ENCODE measurements around the gene ORM2.
"Not testable (repeated sequence)": the region's sequence is repeated elsewhere in the genome, so short reads cannot be mapped to it uniquely, and the experiment has no call there.

The ORM2 gene

DNA sequence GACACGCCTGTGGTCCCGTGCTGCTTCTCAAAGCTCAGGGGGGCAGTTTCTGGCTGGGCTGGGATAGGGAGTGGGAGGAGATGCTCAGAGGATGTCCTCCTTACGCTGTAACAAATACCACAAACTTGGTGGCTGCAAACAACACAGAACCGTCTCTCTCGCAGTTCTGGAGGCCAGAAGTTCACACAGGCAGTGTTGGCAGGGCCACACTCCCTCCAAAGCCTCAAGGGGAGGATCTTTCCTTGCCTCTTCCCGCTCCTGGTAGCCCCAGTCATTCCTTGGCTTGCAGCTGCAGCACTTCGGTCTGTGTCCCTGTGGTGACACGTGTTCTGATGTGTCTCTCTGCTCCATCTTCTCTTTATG is 17.2 kb upstream of the ORM2 start:
- DNase-seq (ENCODE audit: insufficient read length, low spot score) (no peak), FAIRE-seq (no peak)
- TF ChIP-seq POLR2A (IDR thresholded peaks at IDR 0.05; ENCODE audit: low read depth, low read length), result no peak
- TF ChIP-seq SPI1 (IDR thresholded peaks at IDR 0.05; ENCODE audit: low read depth, low read length), result no peak
- no peak for TF ChIP-seq POU2F2 (IDR thresholded peaks at IDR 0.05; ENCODE audit: low read depth, low read length)
- TF ChIP-seq PAX5 (IDR thresholded peaks at IDR 0.05; ENCODE audit: insufficient read depth, low read length, severe bottlenecking), result no peak
- no peak for TF ChIP-seq TAF1 (IDR thresholded peaks at IDR 0.05; ENCODE audit: low read depth, low read length)
- no peak for TF ChIP-seq POLR2AphosphoS5 (IDR thresholded peaks at IDR 0.05; ENCODE audit: low read depth, low read length)

GRCh38 chr9:114313186-114313585 is 16.5 kb upstream of the ORM2 start:
- DNase-seq (ENCODE audit: insufficient read length, low spot score) (no peak), FAIRE-seq (no peak)
- TF ChIP-seq SPI1 (IDR thresholded peaks at IDR 0.05; ENCODE audit: low read depth, low read length) (no peak), POLR2A (IDR thresholded peaks at IDR 0.05; ENCODE audit: low read depth, low read length) (no peak)

DNA sequence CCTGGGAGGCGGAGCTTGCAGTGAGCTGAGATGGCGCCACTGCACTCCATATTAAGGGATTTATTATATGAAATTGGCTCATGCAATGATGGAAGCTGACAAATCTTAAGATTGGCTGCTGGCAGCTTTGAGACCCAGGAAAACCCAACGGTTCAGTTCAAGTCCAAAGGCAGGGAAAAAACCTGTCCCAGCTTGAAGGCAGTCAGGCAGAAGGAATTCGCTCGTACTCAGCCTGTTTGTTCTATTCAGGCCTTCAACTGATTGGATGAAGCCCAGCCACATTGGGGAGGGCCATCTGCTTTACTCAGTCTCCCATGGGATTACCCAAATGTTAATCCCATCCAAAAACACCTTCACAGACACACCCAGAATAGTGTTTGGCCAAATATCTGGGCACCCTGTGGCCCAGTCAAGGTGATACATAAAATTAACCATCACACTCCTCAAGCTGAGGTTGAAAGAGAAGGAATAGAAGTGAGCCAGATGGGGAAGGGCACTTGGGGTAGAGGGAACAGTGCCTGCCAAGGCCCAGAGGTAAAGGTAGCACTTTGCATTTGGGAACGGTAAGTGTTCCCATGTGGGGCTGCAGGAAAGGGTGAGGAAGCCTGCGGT is 15.3 kb upstream of the ORM2 start:
- DNase-seq (ENCODE audit: insufficient read length, low spot score) (no peak), FAIRE-seq (no peak)
- TF ChIP-seq POLR2A (IDR thresholded peaks at IDR 0.05; ENCODE audit: low read depth, low read length) (no peak), POU2F2 (IDR thresholded peaks at IDR 0.05; ENCODE audit: low read depth, low read length) (no peak)

GRCh38 chr9:114314881-114315722 is 14.6 kb upstream of the ORM2 start:
- no peak for DNase-seq (ENCODE audit: insufficient read length, low spot score)
- no peak for FAIRE-seq
- TF ChIP-seq POU2F2 (IDR thresholded peaks at IDR 0.05; ENCODE audit: low read depth, low read length) (no peak), TAF1 (IDR thresholded peaks at IDR 0.05; ENCODE audit: low read depth, low read length) (no peak), SPI1 (IDR thresholded peaks at IDR 0.05; ENCODE audit: low read depth, low read length) (no peak), POLR2A (IDR thresholded peaks at IDR 0.05; ENCODE audit: low read depth, low read length) (no peak), POLR2AphosphoS5 (IDR thresholded peaks at IDR 0.05; ENCODE audit: low read depth, low read length) (no peak), PAX5 (IDR thresholded peaks at IDR 0.05; ENCODE audit: insufficient read depth, low read length, severe bottlenecking) (no peak)

DNA sequence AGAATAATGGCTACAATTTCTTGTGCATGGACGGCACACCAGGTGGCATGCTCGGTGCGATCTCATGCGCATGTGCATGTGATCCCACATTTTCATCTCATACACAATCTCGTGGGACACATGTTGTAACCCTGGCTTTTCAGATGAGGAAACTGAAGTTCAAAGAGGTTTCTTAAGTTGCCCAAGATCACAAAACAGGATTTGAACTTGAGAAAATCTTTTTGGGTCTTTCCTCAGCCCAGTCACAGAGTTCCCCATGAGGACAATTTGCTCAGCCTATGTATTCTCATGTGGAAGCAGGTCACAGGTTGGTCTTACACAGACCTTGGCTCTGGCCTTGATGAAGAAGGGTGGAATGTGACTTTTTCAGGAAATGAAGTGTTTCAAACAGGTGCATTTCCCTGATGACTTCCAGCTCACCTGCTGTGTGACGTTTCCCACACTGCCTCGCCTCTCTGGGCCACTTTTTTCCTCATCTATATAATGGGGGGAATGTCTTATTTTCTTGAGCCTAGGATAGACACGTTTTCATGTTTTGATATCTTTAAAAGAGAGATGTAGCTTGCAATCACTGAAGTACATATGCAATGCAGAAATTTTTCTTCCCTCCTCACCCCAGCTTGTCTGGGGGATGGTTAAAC is 13.8 kb upstream of the ORM2 start:
- DNase-seq (ENCODE audit: insufficient read length, low spot score) (no peak), FAIRE-seq (no peak)
- TF ChIP-seq POU2F2 (IDR thresholded peaks at IDR 0.05; ENCODE audit: low read depth, low read length) (no peak), SPI1 (IDR thresholded peaks at IDR 0.05; ENCODE audit: low read depth, low read length) (no peak), PAX5 (IDR thresholded peaks at IDR 0.05; ENCODE audit: insufficient read depth, low read length, severe bottlenecking) (no peak), POLR2A (IDR thresholded peaks at IDR 0.05; ENCODE audit: low read depth, low read length) (no peak), POLR2AphosphoS5 (IDR thresholded peaks at IDR 0.05; ENCODE audit: low read depth, low read length) (no peak), TAF1 (IDR thresholded peaks at IDR 0.05; ENCODE audit: low read depth, low read length) (no peak)

DNA sequence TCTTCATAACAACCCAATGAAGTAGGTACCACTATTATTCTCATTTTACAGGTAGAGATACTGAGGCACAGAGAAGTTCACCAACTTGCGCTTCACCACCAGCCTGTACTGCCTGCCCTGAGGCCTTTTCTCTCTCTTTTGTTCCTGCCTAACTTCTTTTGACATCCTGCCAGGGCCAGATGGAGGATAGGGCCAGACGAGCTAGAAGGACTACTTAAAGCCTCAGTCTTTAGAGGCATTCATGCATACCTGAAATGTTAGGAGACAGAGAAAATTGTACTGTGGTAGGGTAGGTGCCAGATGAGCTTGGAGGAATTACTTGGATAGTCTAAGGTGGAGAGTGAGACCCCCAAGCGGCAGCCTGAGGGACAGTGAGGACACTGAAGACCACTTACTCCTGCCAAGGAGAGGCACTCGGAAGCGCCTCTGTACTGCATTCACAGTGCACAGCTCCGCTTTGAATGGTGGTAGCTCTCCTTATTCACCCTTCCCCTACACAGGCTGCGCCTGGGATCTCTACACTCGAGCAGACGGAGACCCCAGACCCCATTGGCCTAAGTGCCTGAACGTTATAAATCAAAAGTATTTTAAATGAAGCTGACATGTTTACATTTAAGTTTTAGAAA is 13.0 kb upstream of the ORM2 start:
- TF ChIP-seq POLR2A (IDR thresholded peaks at IDR 0.05; ENCODE audit: low read depth, low read length), result no peak
- no peak for TF ChIP-seq POU2F2 (IDR thresholded peaks at IDR 0.05; ENCODE audit: low read depth, low read length)
- no peak for TF ChIP-seq TAF1 (IDR thresholded peaks at IDR 0.05; ENCODE audit: low read depth, low read length)
- TF ChIP-seq POLR2AphosphoS5 (IDR thresholded peaks at IDR 0.05; ENCODE audit: low read depth, low read length), result no peak
- TF ChIP-seq SPI1 (IDR thresholded peaks at IDR 0.05; ENCODE audit: low read depth, low read length), result no peak
- no peak for TF ChIP-seq PAX5 (IDR thresholded peaks at IDR 0.05; ENCODE audit: insufficient read depth, low read length, severe bottlenecking)
- FAIRE-seq (no peak), DNase-seq (ENCODE audit: insufficient read length, low spot score) (no peak)

GRCh38 chr9:114317665-114318357 is 11.9 kb upstream of the ORM2 start:
- DNase-seq (ENCODE audit: insufficient read length, low spot score), result no peak
- no peak for TF ChIP-seq POLR2AphosphoS5 (IDR thresholded peaks at IDR 0.05; ENCODE audit: low read depth, low read length)
- TF ChIP-seq POLR2A (IDR thresholded peaks at IDR 0.05; ENCODE audit: low read depth, low read length), result no peak
- TF ChIP-seq POU2F2 (IDR thresholded peaks at IDR 0.05; ENCODE audit: low read depth, low read length), result no peak
- no peak for TF ChIP-seq PAX5 (IDR thresholded peaks at IDR 0.05; ENCODE audit: insufficient read depth, low read length, severe bottlenecking)
- no peak for TF ChIP-seq TAF1 (IDR thresholded peaks at IDR 0.05; ENCODE audit: low read depth, low read length)
- TF ChIP-seq SPI1 (IDR thresholded peaks at IDR 0.05; ENCODE audit: low read depth, low read length), result no peak

DNA sequence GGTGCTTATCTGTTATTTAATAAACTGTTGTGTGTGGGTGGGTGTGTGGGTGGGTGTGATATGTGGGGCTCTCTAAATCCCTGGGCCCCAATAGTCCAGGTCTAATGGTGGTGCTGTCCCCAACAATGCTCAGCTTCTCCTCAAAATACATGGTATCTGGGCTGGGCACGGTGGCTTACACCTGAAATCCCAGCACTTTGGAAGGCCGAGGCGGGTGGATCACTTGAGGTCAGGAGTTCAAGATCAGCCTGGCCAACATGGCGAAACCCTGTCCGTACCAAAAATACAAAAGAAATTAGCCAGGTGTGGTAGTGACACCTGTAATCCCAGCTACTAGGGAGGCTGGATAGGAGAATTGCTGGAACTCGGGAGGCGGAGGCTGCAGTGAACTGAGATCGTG is 11.3 kb upstream of the ORM2 start:
- FAIRE-seq (no peak), DNase-seq (ENCODE audit: insufficient read length, low spot score) (no peak)
- no peak for TF ChIP-seq TAF1 (IDR thresholded peaks at IDR 0.05; ENCODE audit: low read depth, low read length)
- TF ChIP-seq SPI1 (IDR thresholded peaks at IDR 0.05; ENCODE audit: low read depth, low read length), result no peak
- TF ChIP-seq POU2F2 (IDR thresholded peaks at IDR 0.05; ENCODE audit: low read depth, low read length), result no peak
- TF ChIP-seq PAX5 (IDR thresholded peaks at IDR 0.05; ENCODE audit: insufficient read depth, low read length, severe bottlenecking), result no peak
- TF ChIP-seq POLR2A (IDR thresholded peaks at IDR 0.05; ENCODE audit: low read depth, low read length), result no peak
- TF ChIP-seq POLR2AphosphoS5 (IDR thresholded peaks at IDR 0.05; ENCODE audit: low read depth, low read length), result no peak

More at GRCh38 chr9:114317665-114318357, 11.9 kb upstream of the ORM2 start:
- no peak for FAIRE-seq

DNA sequence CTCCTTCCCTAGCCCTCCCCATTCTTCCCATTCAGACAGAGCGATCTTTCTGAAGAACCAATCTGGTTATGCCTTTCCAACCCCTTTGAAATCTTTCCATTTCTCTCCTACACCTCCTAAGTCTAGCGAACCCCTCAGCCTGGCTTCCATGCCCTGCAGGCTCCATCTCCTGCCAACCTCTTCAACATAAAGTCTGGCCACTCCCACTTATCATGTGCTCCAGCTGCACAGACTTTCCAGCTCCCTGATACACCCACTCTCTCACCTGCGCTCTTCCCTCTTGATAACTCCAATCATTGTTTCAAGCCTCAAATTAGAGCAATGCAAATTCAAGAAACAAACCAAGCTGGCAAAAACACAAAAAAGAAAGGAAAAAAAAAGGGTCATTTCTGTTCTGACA is 10.5 kb upstream of the ORM2 start:
- FAIRE-seq, result no peak

DNA sequence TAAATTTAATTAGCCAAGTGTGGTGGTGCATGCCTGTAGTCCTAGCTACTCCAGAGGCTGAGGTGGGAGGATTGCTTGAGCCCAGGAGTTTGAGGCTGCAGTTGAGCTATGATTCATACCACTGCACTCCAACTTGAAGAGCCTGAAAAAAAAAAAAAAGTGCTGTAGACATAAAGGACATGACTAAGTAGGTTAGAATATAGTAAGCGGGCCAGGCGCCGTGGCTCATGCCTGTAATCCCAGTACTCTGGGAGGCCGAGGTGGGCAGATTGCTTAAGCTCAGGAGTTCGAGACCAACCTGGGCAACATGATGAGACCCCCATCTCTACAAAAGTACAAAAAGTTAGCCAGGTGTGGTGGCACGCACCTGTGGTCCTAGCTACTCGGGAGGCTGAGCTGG is 9.0 kb upstream of the ORM2 start:
- FAIRE-seq, result not testable (repeated sequence)

More for the DNA sequence above, 10.5 kb upstream of the ORM2 start:
- DNase-seq (ENCODE audit: insufficient read length, low spot score), result no peak
- TF ChIP-seq POLR2A (IDR thresholded peaks at IDR 0.05; ENCODE audit: low read depth, low read length) (no peak), PAX5 (IDR thresholded peaks at IDR 0.05; ENCODE audit: insufficient read depth, low read length, severe bottlenecking) (no peak), TAF1 (IDR thresholded peaks at IDR 0.05; ENCODE audit: low read depth, low read length) (no peak), SPI1 (IDR thresholded peaks at IDR 0.05; ENCODE audit: low read depth, low read length) (no peak), POLR2AphosphoS5 (IDR thresholded peaks at IDR 0.05; ENCODE audit: low read depth, low read length) (no peak), POU2F2 (IDR thresholded peaks at IDR 0.05; ENCODE audit: low read depth, low read length) (no peak)

More for the DNA sequence above, 9.0 kb upstream of the ORM2 start:
- not testable (repeated sequence) for DNase-seq (ENCODE audit: insufficient read length, low spot score)

All from GM12891 (cell line).